DOHH2 (cell line): ENCODE data around the gene GPR132.

Source experiments
- H3F3A ChIP-seq: fragments of 200-600 bp; sonication (generic), shearing (Covaris generic); 2 replicates; pipeline ENCODE4 v1.6.0; 2016; ENCODE audit warnings: antibody characterized with exemption, mild to moderate bottlenecking; ENCODE audit not compliant: control insufficient read depth, insufficient read depth
- H3K27ac ChIP-seq: fragments of 200-600 bp; sonication (generic); 2 replicates; pipeline ENCODE4 v1.5.1; 2014; ENCODE audit warnings: low read depth, mild to moderate bottlenecking, low read length, moderate library complexity
- H3K27me3 ChIP-seq: fragments of 200-600 bp; sonication (generic); 2 replicates; pipeline ENCODE4 v1.6.1; 2014; ENCODE audit warnings: mild to moderate bottlenecking, low read length, mixed read lengths; ENCODE audit not compliant: control insufficient read depth
- H3K36me3 ChIP-seq: fragments of 200-600 bp; sonication (generic); 2 replicates; pipeline ENCODE4 v1.6.1; 2014; ENCODE audit warnings: mild to moderate bottlenecking, low read length, moderate library complexity, mixed read lengths; ENCODE audit not compliant: control insufficient read depth
- H3K4me1 ChIP-seq: fragments of 200-600 bp; sonication (generic); 2 replicates; pipeline ENCODE4 v1.6.1; 2014; ENCODE audit warnings: mild to moderate bottlenecking, low read length, mixed read lengths; ENCODE audit not compliant: control insufficient read depth
- H3K4me2 ChIP-seq: fragments of 200-600 bp; sonication (generic); 2 replicates; pipeline ENCODE4 v1.6.0; 2014; ENCODE audit warnings: mild to moderate bottlenecking, low read length, moderate library complexity
- H3K4me3 ChIP-seq: fragments of 200-600 bp; sonication (generic); 2 replicates; pipeline ENCODE4 v1.5.1; 2014; ENCODE audit warnings: mild to moderate bottlenecking, low read length, mixed read lengths
- H3K79me2 ChIP-seq: fragments of 200-600 bp; sonication (generic); 2 replicates; pipeline ENCODE4 v1.6.1; 2014; ENCODE audit warnings: mild to moderate bottlenecking, low read length, mixed read lengths; ENCODE audit not compliant: control insufficient read depth
- H3K9me2 ChIP-seq: fragments of 200-600 bp; sonication (generic); replicated peaks from 2 replicates; pipeline ENCODE4 v1.6.1; 2014; ENCODE audit warnings: mild to moderate bottlenecking, low read length, mixed read lengths; ENCODE audit not compliant: control insufficient read depth
- H3K9me3 ChIP-seq: fragments of 200-600 bp; sonication (generic); 2 replicates; pipeline ENCODE4 v1.6.1; 2014; ENCODE audit warnings: antibody characterized with exemption, low read length, mixed read lengths; ENCODE audit not compliant: control insufficient read depth, insufficient read depth
- H4K20me1 ChIP-seq: fragments of 200-600 bp; sonication (generic); 2 replicates; pipeline ENCODE4 v1.6.0; 2014; ENCODE audit warnings: low read depth, mild to moderate bottlenecking, antibody characterized with exemption, low read length, moderate library complexity; ENCODE audit not compliant: control insufficient read depth, insufficient read depth
- EZH2phosphoT487 ChIP-seq: fragments of 200-600 bp; sonication (generic); IDR thresholded peaks from 2 replicates; pipeline ENCODE4 v1.6.1; 2017; ENCODE audit warnings: borderline replicate concordance, mild to moderate bottlenecking, antibody characterized with exemption, low read length, moderate library complexity, mixed read lengths
- TF ChIP-seq, protein P1 (sequence below): fragments of 200-600 bp; sonication (generic); IDR thresholded peaks from one replicate; pipeline ENCODE4 v1.5.1; 2014; ENCODE audit warnings: antibody characterized with exemption, mild to moderate bottlenecking, low read depth, low read length; ENCODE audit not compliant: poor library complexity, severe bottlenecking

The GPR132 gene

DNA sequence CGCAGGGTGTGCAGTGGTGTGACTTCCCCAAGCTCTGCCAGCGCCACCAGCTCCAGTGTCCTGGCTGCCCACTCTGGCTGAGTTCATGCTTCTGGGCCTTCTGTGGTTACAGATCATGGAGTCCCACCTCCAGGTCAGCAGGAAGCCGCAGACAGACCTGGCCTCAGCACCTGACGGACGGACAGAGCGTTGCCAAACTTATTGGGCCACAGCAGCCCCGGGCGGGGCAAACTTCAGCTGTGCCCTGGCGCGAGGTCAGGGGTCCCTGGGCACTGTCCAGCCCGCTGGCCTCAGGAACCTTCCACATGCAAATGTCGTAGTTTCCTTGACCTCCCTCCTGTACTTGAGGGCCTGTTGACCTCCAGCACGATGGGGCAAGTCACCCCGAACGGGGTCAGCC is 11.2 kb downstream of the GPR132 start:
- Histone ChIP-seq H3K27me3 (no peaks in the 10 kb centered on the region), H4K20me1 (no peaks in the 10 kb centered on the region), H3K4me1 (no peaks in the 10 kb centered on the region), H3K4me2 (no peak overlapping the region), H3K4me3 (no peak overlapping the region), H3K27ac (no peak overlapping the region), H3F3A (no peaks in the 10 kb centered on the region), H3K79me2 (no peaks in the 10 kb centered on the region), H3K9me3 (no peaks in the 10 kb centered on the region), H3K9me2 (no peaks in the 10 kb centered on the region), H3K36me3 (no peaks in the 10 kb centered on the region; the same call in 1 of the 2 replicates)
- TF ChIP-seq EZH2phosphoT487, result no peak
- TF ChIP-seq, protein P1, sequence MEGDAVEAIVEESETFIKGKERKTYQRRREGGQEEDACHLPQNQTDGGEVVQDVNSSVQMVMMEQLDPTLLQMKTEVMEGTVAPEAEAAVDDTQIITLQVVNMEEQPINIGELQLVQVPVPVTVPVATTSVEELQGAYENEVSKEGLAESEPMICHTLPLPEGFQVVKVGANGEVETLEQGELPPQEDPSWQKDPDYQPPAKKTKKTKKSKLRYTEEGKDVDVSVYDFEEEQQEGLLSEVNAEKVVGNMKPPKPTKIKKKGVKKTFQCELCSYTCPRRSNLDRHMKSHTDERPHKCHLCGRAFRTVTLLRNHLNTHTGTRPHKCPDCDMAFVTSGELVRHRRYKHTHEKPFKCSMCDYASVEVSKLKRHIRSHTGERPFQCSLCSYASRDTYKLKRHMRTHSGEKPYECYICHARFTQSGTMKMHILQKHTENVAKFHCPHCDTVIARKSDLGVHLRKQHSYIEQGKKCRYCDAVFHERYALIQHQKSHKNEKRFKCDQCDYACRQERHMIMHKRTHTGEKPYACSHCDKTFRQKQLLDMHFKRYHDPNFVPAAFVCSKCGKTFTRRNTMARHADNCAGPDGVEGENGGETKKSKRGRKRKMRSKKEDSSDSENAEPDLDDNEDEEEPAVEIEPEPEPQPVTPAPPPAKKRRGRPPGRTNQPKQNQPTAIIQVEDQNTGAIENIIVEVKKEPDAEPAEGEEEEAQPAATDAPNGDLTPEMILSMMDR, result no peak

DNA sequence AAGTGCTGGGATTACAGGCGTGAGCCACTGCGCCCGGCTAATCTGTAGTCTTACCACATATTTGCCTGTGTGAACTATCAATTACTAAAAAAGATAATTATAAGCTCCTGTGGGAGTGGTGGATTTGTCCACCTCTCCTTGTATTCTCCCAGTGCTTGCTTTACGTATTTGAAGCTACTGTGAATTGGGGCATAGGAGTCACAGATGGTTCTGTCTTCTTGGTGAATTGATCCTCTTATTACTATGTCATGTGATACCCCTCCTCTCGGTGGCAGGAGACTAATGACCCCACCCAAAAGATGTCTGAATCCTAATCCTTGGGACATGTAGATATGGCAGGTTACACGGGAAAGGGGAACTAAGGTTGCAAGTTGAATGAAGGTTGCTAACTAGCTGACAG is 11.8 kb downstream of the GPR132 start:
- H3K36me3 ChIP-seq, result no peaks in the 10 kb centered on the region; the same call in 1 of the 2 replicates
- no peaks in the 10 kb centered on the region for H3F3A ChIP-seq
- H4K20me1 ChIP-seq, result no peaks in the 10 kb centered on the region

DNA sequence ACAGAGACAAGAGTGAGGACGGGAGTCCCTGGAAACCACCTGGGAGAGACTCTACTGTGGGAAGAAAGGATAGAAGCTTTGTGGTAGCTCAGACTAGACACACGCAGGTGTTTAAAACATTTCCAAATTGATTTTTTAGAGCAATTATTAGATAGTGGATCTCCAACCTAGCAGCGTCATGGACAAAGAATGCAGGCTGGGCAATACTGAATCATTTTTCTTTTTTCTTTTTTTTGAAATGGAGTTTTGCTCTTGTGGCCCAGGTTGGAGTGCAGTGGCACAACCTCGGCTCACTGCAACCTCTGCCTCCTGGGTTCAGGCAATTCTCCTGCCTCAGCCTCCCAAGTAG is 13.1 kb downstream of the GPR132 start:
- TF ChIP-seq, protein P1, result no peak
- TF ChIP-seq EZH2phosphoT487, result no peak
- H3K36me3 ChIP-seq, result no peaks in the 10 kb centered on the region; the same call in 1 of the 2 replicates
- H3F3A ChIP-seq, result no peaks in the 10 kb centered on the region
- no peaks in the 10 kb centered on the region for H3K9me2 ChIP-seq
- no peaks in the 10 kb centered on the region for H3K4me1 ChIP-seq
- no peak overlapping the region for H3K4me2 ChIP-seq
- H3K4me3 ChIP-seq, result no peak overlapping the region
- H3K27ac ChIP-seq, result no peak overlapping the region
- no peaks in the 10 kb centered on the region for H4K20me1 ChIP-seq
- H3K79me2 ChIP-seq, result no peaks in the 10 kb centered on the region
- no peaks in the 10 kb centered on the region for H3K27me3 ChIP-seq
- H3K9me3 ChIP-seq, result no peaks in the 10 kb centered on the region

More for the DNA sequence above, 11.8 kb downstream of the GPR132 start:
- Histone ChIP-seq H3K79me2 (no peaks in the 10 kb centered on the region), H3K27me3 (no peaks in the 10 kb centered on the region), H3K9me3 (no peaks in the 10 kb centered on the region), H3K27ac (no peak overlapping the region), H3K4me3 (no peak overlapping the region), H3K4me1 (no peaks in the 10 kb centered on the region), H3K4me2 (no peak overlapping the region), H3K9me2 (no peaks in the 10 kb centered on the region)
- TF ChIP-seq EZH2phosphoT487, result no peak
- TF ChIP-seq, protein P1, result no peak
